ENCODE results near the gene ZSCAN26. TPM values are rescaled to one million over a fixed set of nuclear protein-coding genes. Genes with fewer than 3 reads are reported as not detected.

ZSCAN26 gene
- total RNA-seq, 4 donors from 2014 or later: 4.9 to 23.3 (median 11.4) TPM

GRCh38 chr6:28235912-28236452, 31.0 kb upstream of the ZSCAN26 start:
- Histone ChIP-seq H3K27ac (no peak overlapping the region), H3K4me3 (no peak overlapping the region), H3K4me1 (no peaks in the 10 kb centered on the region), H3K9me3 (no peaks in the 10 kb centered on the region), H3K27me3 (no peaks in the 10 kb centered on the region), H3K36me3 (peaks cover 36% of the 10 kb centered on the region)
- no peak for TF ChIP-seq CTCF (IDR thresholded peaks at IDR 0.05)
- TF ChIP-seq EP300 (IDR thresholded peaks at IDR 0.05): no peak
- TF ChIP-seq POLR2AphosphoS5 (IDR thresholded peaks at IDR 0.05): no peak
- no peak for TF ChIP-seq POLR2A (IDR thresholded peaks at IDR 0.05)
- DNase-seq (ENCODE audit: low spot score in 2 of 2): no peak
- 91% methylated on average over 3 of the region's 3 CpGs for WGBS

- DNase-seq (ENCODE audit: low spot score in 2 of 2): no peak
- Histone ChIP-seq H3K36me3 (peaks cover 16% of the 10 kb centered on the region), H3K27ac (no peak overlapping the region), H3K4me1 (no peaks in the 10 kb centered on the region), H3K9me3 (no peaks in the 10 kb centered on the region), H3K4me3 (no peak overlapping the region), H3K27me3 (no peaks in the 10 kb centered on the region)
- 75% methylated on average over 1 of the region's 1 CpG for WGBS
- TF ChIP-seq POLR2AphosphoS5 (IDR thresholded peaks at IDR 0.05): no peak
- no peak for TF ChIP-seq EP300 (IDR thresholded peaks at IDR 0.05)
- TF ChIP-seq CTCF (IDR thresholded peaks at IDR 0.05): no peak
- TF ChIP-seq POLR2A (IDR thresholded peaks at IDR 0.05): no peak
Observed at GRCh38 chr6:28239636-28240035, 27.3 kb upstream of the ZSCAN26 start.

GRCh38 chr6:28240471-28240870, 26.5 kb upstream of the ZSCAN26 start:
- no peak overlapping the region for H3K27ac ChIP-seq
- WGBS: 94% methylated on average over 1 of the region's 1 CpG

DNA sequence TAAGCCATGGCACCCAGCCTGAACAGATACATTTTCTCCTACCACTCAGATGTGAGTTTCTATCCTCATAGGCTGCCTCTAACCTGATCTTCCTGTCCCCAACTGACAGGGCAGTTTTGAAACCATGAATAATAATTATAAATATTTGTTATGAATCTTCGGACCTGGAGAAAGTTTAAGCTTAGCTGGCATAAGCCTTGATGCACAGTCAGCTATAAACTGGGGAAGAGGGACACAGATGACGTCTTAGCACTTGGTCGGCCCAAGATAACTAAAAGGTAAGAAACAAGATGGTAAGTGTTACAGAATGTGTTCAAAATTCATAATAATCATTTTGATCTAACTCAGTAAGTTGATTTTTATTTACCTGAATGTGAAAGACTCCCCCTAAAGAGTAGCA, 23.0 kb upstream of the ZSCAN26 start:
- WGBS: 98% methylated on average over 3 of the region's 3 CpGs
- no peak for DNase-seq (ENCODE audit: low spot score in 2 of 2)
- Histone ChIP-seq H3K27ac (no peak overlapping the region), H3K9me3 (no peaks in the 10 kb centered on the region), H3K36me3 (peaks cover 48% of the 10 kb centered on the region), H3K27me3 (no peaks in the 10 kb centered on the region), H3K4me1 (no peaks in the 10 kb centered on the region), H3K4me3 (no peak overlapping the region)
- TF ChIP-seq POLR2A (IDR thresholded peaks at IDR 0.05) (no peak), EP300 (IDR thresholded peaks at IDR 0.05) (no peak), CTCF (IDR thresholded peaks at IDR 0.05) (no peak), POLR2AphosphoS5 (IDR thresholded peaks at IDR 0.05) (no peak)

More at GRCh38 chr6:28240471-28240870, 26.5 kb upstream of the ZSCAN26 start:
- Histone ChIP-seq H3K27me3 (no peaks in the 10 kb centered on the region), H3K9me3 (no peaks in the 10 kb centered on the region), H3K36me3 (peaks cover 24% of the 10 kb centered on the region), H3K4me1 (no peaks in the 10 kb centered on the region), H3K4me3 (no peak overlapping the region)
- DNase-seq (ENCODE audit: low spot score in 2 of 2): no peak
- TF ChIP-seq EP300 (IDR thresholded peaks at IDR 0.05): no peak
- no peak for TF ChIP-seq POLR2A (IDR thresholded peaks at IDR 0.05)
- TF ChIP-seq CTCF (IDR thresholded peaks at IDR 0.05): no peak
- TF ChIP-seq POLR2AphosphoS5 (IDR thresholded peaks at IDR 0.05): no peak

DNA sequence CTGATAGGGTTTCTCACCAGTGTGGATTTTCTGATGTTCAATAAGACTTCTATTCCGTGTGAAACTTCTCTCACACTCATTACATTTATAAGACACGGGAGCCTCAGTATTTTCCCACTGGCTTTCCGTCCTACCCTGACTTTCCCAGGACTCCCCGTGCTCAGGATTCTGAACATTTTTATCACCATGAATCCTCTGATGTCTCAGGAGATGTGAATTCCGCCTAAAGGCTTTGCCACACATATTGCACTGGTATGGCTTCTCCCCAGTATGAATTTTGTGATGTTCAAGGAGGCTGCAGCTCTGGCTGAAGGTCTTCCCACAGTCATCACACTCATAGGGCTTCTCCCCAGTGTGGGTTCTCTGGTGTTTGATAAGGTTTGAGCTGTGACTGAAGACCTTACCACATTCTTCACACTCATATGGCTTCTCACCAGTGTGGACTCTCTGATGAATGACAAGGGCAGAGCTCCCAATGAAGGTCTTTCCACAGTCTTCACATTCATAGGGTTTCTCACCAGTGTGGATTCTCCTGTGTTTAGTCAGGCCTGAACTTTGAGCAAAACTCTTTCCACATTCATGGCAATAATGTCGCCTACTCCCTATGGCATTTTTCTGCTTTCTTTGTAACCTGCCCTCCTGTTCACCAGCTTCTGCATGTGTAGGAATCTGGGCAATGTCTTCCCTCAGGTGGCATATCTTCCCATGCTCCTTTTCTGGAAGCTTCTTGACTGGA, 21.6 kb upstream of the ZSCAN26 start:
- no peak overlapping the region for H3K4me3 ChIP-seq
- no peaks in the 10 kb centered on the region for H3K27me3 ChIP-seq
- H3K4me1 ChIP-seq: peaks cover 4% of the 10 kb centered on the region
- no peaks in the 10 kb centered on the region for H3K9me3 ChIP-seq
- H3K36me3 ChIP-seq: peaks cover 48% of the 10 kb centered on the region
- H3K27ac ChIP-seq: no peak overlapping the region
- TF ChIP-seq POLR2A (IDR thresholded peaks at IDR 0.05) (no peak), POLR2AphosphoS5 (IDR thresholded peaks at IDR 0.05) (no peak), CTCF (IDR thresholded peaks at IDR 0.05) (no peak), EP300 (IDR thresholded peaks at IDR 0.05) (no peak)
- WGBS: 93% methylated on average over 6 of the region's 6 CpGs
- DNase-seq (ENCODE audit: low spot score in 2 of 2): no peak

Data from suprapubic skin (tissue), 4 donors.